ENCODE data around the gene IFI27. TPM values are rescaled to one million over a fixed set of nuclear protein-coding genes. Genes with fewer than 3 reads are reported as not detected.
A peak's percentile ranks its signal among the peaks of the same experiment; 100 is the strongest.

The IFI27 gene
- total RNA-seq (2014; rRNA removed; shearing (Covaris generic)) (0.63 and 0.90 TPM in 2 replicates), total RNA-seq (2022) (1.3 and 1.5 TPM in 2 replicates), Bru-seq, nascent RNA (percentile 31 among the genes with signal in this experiment), BruChase-seq, experiment 1, labeled RNA remaining after a 6-hour chase (percentile 41 among the genes with signal in this experiment), BruChase-seq, experiment 2, labeled RNA remaining after a 2-hour chase (percentile 42 among the genes with signal in this experiment)
- long read RNA-seq, partial matches to known transcripts, result 0 of 1 reads
- long read RNA-seq, other reads (novel, unspliced or antisense), result 0 of 1 reads

- H3K27ac ChIP-seq (ENCODE audit: low read depth, low read length, poor library complexity, severe bottlenecking), result no peak within 1 kb of the TSS
- CTCF ChIA-PET (ENCODE audit: unreplicated experiment), result no interaction called here
- H4K20me1 ChIP-seq (ENCODE audit: insufficient read depth, low read length), result no peaks in the 10 kb centered on the region
- no peaks in the 10 kb centered on the region for H3K4me1 ChIP-seq (ENCODE audit: insufficient read depth, low read length, poor library complexity, severe bottlenecking)
- H2AFZ ChIP-seq (ENCODE audit: low read length), result no peak within 1 kb of the TSS
- intact Hi-C loops (cut with micrococcal nuclease; ENCODE audit: unreplicated experiment), result no loop called here
- H3K4me2 ChIP-seq (ENCODE audit: low read length), result no peak within 1 kb of the TSS
- H3K9me3 ChIP-seq (ENCODE audit: low read length), result no peaks in the 10 kb centered on the region
- H3K4me3 ChIP-seq (ENCODE audit: low read depth, low read length, poor library complexity, severe bottlenecking), result no peak within 1 kb of the TSS
- H3K79me2 ChIP-seq (ENCODE audit: insufficient read depth, low read depth, low read length), result no peaks in the 10 kb centered on the region
- H3K36me3 ChIP-seq (ENCODE audit: insufficient read depth, low read length), result no peaks in the 10 kb centered on the region
- no peak for DNase-seq (ENCODE audit: low spot score)
- POLR2A ChIA-PET, result no interaction called here
- TF ChIP-seq CTCF (conservative IDR thresholded peaks at IDR 0.05; ENCODE audit: low read length), result no peak
- TF ChIP-seq EZH2phosphoT487 (IDR thresholded peaks at IDR 0.05; ENCODE audit: borderline replicate concordance, low read depth, low read length), result no peak
- BruUV-seq (replicated peaks), result no TSS peak
- no peaks in the 10 kb centered on the region for H3K9me2 ChIP-seq (ENCODE audit: insufficient read depth, low read length)
These were observed at the start of gene IFI27 for GRCh38 chr14:94110552-94111181. Gene IFI27, plus strand, starts transcription at chr14:94110736.

GRCh38 chr14:94062344-94062940, 48.1 kb upstream of the IFI27 start:
- no peaks in the 10 kb centered on the region for H3K4me1 ChIP-seq (ENCODE audit: insufficient read depth, low read length, poor library complexity, severe bottlenecking)
- POLR2A ChIA-PET, result no interaction called here
- intact Hi-C loops (cut with micrococcal nuclease; ENCODE audit: unreplicated experiment), result no loop called here

More at GRCh38 chr14:94062344-94062940, 48.1 kb upstream of the IFI27 start:
- no peaks in the 10 kb centered on the region for H3K9me2 ChIP-seq (ENCODE audit: insufficient read depth, low read length)
- H3K4me3 ChIP-seq (ENCODE audit: low read depth, low read length, poor library complexity, severe bottlenecking), result no peak overlapping the region
- no peak overlapping the region for H3K4me2 ChIP-seq (ENCODE audit: low read length)
- H3K79me2 ChIP-seq (ENCODE audit: insufficient read depth, low read depth, low read length), result peaks cover 39% of the 10 kb centered on the region
- BruUV-seq (replicated peaks), result no TSS peak
- no peak overlapping the region for H3K27ac ChIP-seq (ENCODE audit: low read depth, low read length, poor library complexity, severe bottlenecking)
- H4K20me1 ChIP-seq (ENCODE audit: insufficient read depth, low read length), result no peaks in the 10 kb centered on the region
- CTCF ChIA-PET (ENCODE audit: unreplicated experiment), result no interaction called here
- H2AFZ ChIP-seq (ENCODE audit: low read length), result no peak overlapping the region
- peaks cover 52% of the 10 kb centered on the region for H3K36me3 ChIP-seq (ENCODE audit: insufficient read depth, low read length)
- no peak for DNase-seq (ENCODE audit: low spot score)
- TF ChIP-seq EZH2phosphoT487 (IDR thresholded peaks at IDR 0.05; ENCODE audit: borderline replicate concordance, low read depth, low read length) (no peak), CTCF (conservative IDR thresholded peaks at IDR 0.05; ENCODE audit: low read length) (no peak)
- H3K9me3 ChIP-seq (ENCODE audit: low read length), result peaks cover 7% of the 10 kb centered on the region; the same call in 1 of the 2 replicates
